PC-9 (cell line): ENCODE measurements around the gene LCE1B.

Experiments used
- CTCF ChIP-seq: fragments of 200-600 bp; sonication (generic); conservative IDR thresholded peaks from 2 replicates; pipeline ENCODE4 v1.6.1; 2017; ENCODE audit warnings: mixed run types, antibody characterized with exemption, mild to moderate bottlenecking, moderate library complexity
- EZH2 ChIP-seq: fragments of 200-600 bp; sonication (generic); IDR thresholded peaks from 2 replicates; pipeline ENCODE4 v1.8.0; 2017; ENCODE audit warnings: antibody characterized with exemption, low read depth

- no peak for TF ChIP-seq CTCF
- no peak for TF ChIP-seq EZH2
Measured at GRCh38 chr1:152811050-152811449, 721 bp upstream of the LCE1B start.
